ENCODE data around the gene PCID2.

Gene PCID2

DNA sequence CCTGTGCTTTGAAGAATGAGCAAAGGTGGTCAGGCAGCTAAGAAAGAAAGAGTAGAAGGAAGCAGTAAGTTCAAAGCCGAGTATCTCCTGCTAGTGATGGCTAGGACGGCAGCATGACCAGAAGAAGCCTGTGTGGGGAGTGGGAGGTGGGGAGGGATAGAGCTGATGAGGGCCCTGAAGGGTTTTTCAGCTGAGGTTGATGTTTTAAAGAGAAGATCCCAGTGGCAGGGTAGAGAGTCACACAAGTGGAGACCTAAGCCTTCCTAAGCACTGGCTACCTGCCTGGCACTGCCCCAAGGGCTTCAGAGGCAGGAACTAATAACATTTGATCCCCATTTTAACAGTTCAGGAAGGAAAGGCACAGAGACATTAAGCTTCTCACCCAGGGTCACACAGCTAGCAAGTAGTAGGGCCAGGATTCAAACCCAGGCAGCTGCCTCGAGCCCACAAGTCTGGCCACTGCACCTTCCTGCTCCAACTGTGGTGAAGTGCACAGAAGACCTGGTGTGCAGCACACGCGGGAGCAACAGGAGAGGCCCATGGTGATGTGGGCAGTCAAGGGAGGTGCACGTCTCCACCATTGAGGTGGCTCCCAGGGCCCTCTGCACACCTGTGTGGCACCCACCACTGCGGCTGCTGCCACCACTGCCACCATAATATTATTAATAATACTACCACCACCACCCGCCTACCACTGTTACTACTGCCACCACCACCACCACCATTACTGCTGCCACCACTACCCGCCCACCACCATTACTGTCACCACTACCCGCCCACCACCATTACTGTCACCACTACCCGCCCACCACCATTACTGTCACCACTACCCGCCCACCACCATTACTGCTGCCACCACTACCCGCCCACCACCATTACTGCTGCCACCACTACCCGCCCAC lies 23.1 kb upstream of the PCID2 start:
- no peak for TF ChIP-seq POLR2A (IDR thresholded peaks at IDR 0.05; ENCODE audit: extremely low read depth, insufficient read length)
- TF ChIP-seq MYC (IDR thresholded peaks at IDR 0.05; ENCODE audit: low read depth, low read length), result no peak
- TF ChIP-seq, protein P1, sequence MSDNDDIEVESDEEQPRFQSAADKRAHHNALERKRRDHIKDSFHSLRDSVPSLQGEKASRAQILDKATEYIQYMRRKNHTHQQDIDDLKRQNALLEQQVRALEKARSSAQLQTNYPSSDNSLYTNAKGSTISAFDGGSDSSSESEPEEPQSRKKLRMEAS (IDR thresholded peaks at IDR 0.05; ENCODE audit: low read depth, low read length), result no peak
- TF ChIP-seq, protein P2, sequence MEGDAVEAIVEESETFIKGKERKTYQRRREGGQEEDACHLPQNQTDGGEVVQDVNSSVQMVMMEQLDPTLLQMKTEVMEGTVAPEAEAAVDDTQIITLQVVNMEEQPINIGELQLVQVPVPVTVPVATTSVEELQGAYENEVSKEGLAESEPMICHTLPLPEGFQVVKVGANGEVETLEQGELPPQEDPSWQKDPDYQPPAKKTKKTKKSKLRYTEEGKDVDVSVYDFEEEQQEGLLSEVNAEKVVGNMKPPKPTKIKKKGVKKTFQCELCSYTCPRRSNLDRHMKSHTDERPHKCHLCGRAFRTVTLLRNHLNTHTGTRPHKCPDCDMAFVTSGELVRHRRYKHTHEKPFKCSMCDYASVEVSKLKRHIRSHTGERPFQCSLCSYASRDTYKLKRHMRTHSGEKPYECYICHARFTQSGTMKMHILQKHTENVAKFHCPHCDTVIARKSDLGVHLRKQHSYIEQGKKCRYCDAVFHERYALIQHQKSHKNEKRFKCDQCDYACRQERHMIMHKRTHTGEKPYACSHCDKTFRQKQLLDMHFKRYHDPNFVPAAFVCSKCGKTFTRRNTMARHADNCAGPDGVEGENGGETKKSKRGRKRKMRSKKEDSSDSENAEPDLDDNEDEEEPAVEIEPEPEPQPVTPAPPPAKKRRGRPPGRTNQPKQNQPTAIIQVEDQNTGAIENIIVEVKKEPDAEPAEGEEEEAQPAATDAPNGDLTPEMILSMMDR (IDR thresholded peaks at IDR 0.05; ENCODE audit: low read depth, low read length), result no peak
- no peak for DNase-seq (ENCODE audit: low read depth)
- H3K4me3 ChIP-seq (ENCODE audit: low read depth, low read length), result no peak overlapping the region

DNA sequence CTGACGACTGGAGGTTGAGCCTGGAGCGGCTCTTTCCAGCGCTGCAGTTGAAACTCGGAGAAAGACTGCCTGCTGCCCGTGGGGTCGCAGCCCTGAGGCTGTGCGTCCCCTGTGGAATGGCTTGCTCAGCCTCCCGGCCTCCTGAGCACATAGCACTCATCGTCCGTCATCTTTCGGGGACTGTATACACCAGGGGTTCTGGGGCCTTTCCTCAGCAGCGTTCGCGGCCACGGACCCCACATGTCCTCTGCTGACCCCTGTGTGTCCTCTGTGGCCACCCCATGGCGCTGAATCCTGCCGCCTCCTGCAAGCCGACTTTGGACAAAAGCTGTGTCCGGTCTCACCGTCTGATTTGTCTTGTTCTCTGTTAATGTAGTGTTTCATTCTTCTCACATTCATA lies 21.3 kb upstream of the PCID2 start:
- DNase-seq (ENCODE audit: low read depth), result no peak
- no peak for TF ChIP-seq POLR2A (IDR thresholded peaks at IDR 0.05; ENCODE audit: extremely low read depth, insufficient read length)
- TF ChIP-seq, protein P1 (IDR thresholded peaks at IDR 0.05; ENCODE audit: low read depth, low read length), result no peak
- TF ChIP-seq, protein P2 (IDR thresholded peaks at IDR 0.05; ENCODE audit: low read depth, low read length), result no peak
- no peak overlapping the region for H3K4me3 ChIP-seq (ENCODE audit: low read depth, low read length)

DNA sequence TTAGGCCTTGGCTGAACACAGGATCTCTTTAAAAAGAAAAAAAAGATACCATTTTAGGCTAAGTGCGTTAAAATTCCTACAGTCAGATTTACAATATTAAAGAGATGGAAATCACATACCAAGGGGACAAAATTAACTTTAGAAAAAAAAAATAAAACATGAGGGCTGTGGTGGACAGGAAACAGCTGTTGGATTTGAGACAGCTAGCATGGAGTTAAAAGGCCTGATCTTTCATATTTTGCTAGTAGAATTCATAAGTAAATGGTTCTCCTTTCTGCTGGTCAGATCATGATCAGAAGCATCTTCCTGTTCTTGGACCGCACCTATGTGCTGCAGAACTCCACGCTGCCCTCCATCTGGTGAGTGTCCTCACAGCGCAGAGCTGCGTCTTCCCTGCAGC lies 20.7 kb upstream of the PCID2 start:
- no peak for DNase-seq (ENCODE audit: low read depth)
- no peak overlapping the region for H3K4me3 ChIP-seq (ENCODE audit: low read depth, low read length)
- TF ChIP-seq, protein P2 (IDR thresholded peaks at IDR 0.05; ENCODE audit: low read depth, low read length), result no peak
- TF ChIP-seq POLR2A (IDR thresholded peaks at IDR 0.05; ENCODE audit: extremely low read depth, insufficient read length), result no peak
- no peak for TF ChIP-seq MYC (IDR thresholded peaks at IDR 0.05; ENCODE audit: low read depth, low read length)
- TF ChIP-seq, protein P1 (IDR thresholded peaks at IDR 0.05; ENCODE audit: low read depth, low read length), result no peak

DNA sequence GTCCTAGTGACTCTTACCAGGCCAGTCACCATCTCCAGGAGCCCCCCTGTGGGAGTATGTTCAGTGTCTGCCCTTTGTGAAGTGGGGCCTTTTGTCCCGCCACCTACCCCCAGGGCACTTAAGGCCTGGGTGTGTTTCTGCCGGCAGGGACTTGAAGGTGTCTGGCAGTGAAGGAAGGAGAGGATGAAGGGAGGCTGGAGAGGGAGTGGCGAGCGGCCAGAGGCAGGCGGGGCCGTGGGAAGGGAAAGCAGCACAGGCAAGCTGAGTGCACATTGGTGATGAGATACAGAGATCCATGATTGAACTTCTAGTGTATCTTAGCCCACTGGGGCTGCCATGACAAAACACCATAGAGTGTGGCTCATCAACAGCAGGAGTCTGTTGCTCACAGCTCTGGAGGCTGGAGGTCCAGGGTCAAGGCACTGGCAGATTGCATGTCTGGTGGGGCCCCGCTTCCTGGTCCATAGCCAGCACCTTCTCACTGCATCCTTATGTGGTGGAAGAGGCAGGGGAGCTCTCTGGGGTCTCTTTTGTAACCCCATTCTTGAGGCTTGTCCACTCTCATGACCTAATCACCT lies 18.5 kb upstream of the PCID2 start:
- no peak for DNase-seq (ENCODE audit: low read depth)
- TF ChIP-seq MYC (IDR thresholded peaks at IDR 0.05; ENCODE audit: low read depth, low read length) (no peak), POLR2A (IDR thresholded peaks at IDR 0.05; ENCODE audit: extremely low read depth, insufficient read length) (no peak)
- TF ChIP-seq, protein P1 (IDR thresholded peaks at IDR 0.05; ENCODE audit: low read depth, low read length), result no peak
- TF ChIP-seq, protein P2 (IDR thresholded peaks at IDR 0.05; ENCODE audit: low read depth, low read length), result no peak
- no peak overlapping the region for H3K4me3 ChIP-seq (ENCODE audit: low read depth, low read length)

DNA sequence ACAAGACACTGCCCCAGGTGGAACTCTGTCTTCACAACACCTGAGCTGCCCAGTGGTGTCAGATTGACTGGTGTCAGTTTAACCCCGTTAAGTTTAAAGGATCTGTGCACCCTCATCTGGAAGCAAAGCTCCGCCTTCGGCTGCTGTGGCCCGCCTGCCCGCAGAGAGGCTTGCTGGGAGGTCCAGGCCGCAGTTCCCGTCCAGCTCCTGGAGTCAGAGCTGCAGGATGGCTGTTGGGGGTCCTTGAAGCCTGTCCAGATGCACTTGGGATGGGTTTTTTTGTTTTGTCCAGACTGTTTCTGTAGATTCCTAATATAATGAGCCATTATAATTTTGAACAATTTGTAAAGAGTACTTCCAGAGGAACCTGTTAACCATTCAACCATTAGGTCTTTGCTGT lies 17.0 kb upstream of the PCID2 start:
- no peak for DNase-seq (ENCODE audit: low read depth)
- TF ChIP-seq, protein P2 (IDR thresholded peaks at IDR 0.05; ENCODE audit: low read depth, low read length), result no peak
- TF ChIP-seq POLR2A (IDR thresholded peaks at IDR 0.05; ENCODE audit: extremely low read depth, insufficient read length), result no peak
- no peak for TF ChIP-seq MYC (IDR thresholded peaks at IDR 0.05; ENCODE audit: low read depth, low read length)
- TF ChIP-seq, protein P1 (IDR thresholded peaks at IDR 0.05; ENCODE audit: low read depth, low read length), result no peak
- no peak overlapping the region for H3K4me3 ChIP-seq (ENCODE audit: low read depth, low read length)
